K562 (cell line): ENCODE results near the gene RERE. TPM values are rescaled to one million over a fixed set of nuclear protein-coding genes. Genes with fewer than 3 reads are reported as not detected.
A peak's percentile ranks its signal among the peaks of the same experiment; 100 is the strongest.

Experiments used
- CREM ChIP-seq: IDR thresholded peaks from 2 replicates; pipeline ENCODE4 v1.6.1; 2014; ENCODE audit warnings: antibody characterized with exemption, low read depth
- CTBP1 ChIP-seq: fragments of 450-650 bp; IDR thresholded peaks from 2 replicates; pipeline ENCODE4 v1.6.1; 2016; ENCODE audit warnings: borderline replicate concordance
- DACH1 ChIP-seq: fragments of 450-650 bp; IDR thresholded peaks from 2 replicates; pipeline ENCODE4 v1.6.1; 2018; ENCODE audit not compliant: partially characterized antibody
- DEAF1 ChIP-seq: fragments of 450-650 bp; formaldehyde crosslinking; IDR thresholded peaks from 2 replicates; pipeline ENCODE4 v1.4.0; 2020; ENCODE audit warnings: mild to moderate bottlenecking, moderate library complexity
- EP300 ChIP-seq: IDR thresholded peaks from 2 replicates; pipeline ENCODE4 v1.6.1; 2012; ENCODE audit warnings: low read length, improper control_type of control experiment
- MTA3 ChIP-seq: fragments of 450-650 bp; formaldehyde crosslinking; IDR thresholded peaks from 2 replicates; pipeline ENCODE4 v1.6.1; 2017; ENCODE audit warnings: mild to moderate bottlenecking, borderline replicate concordance
- NCOR1 ChIP-seq: fragments of 450-650 bp; IDR thresholded peaks from 2 replicates; pipeline ENCODE4 v1.6.1; 2016; ENCODE audit warnings: mild to moderate bottlenecking, moderate library complexity
- NONO ChIP-seq, 2 experiments: fragments of 200-400 bp in 1 of 2; fragments of 450-650 bp in 1 of 2; formaldehyde crosslinking in 1 of 2; IDR thresholded peaks; 2 replicates each; pipeline ENCODE4 v1.6.1; 2017; ENCODE audit warnings: low read depth in 2 of 2, mild to moderate bottlenecking in 2 of 2, moderate library complexity in 2 of 2, low read length in 1 of 2
- PKNOX1 ChIP-seq: fragments of 450-650 bp; IDR thresholded peaks from 2 replicates; pipeline ENCODE4 v1.6.1; 2016
- RAD21 ChIP-seq, 2 experiments: fragments of 250-450 bp in 1 of 2; fragments of 450-650 bp in 1 of 2; sonication (Bioruptor Pico) in 1 of 2; formaldehyde crosslinking in 1 of 2; IDR thresholded peaks in 1 of 2; conservative IDR thresholded peaks in 1 of 2; 2 replicates each; pipeline versions ENCODE4 v1.4.0 to v1.8.0; 2020 to 2022; ENCODE audit warnings: mild to moderate bottlenecking in 2 of 2, moderate library complexity in 1 of 2
- SAP30 ChIP-seq: fragments of 200-600 bp; sonication (generic); IDR thresholded peaks from 2 replicates; pipeline ENCODE4 v1.6.1; 2012; ENCODE audit warnings: borderline replicate concordance, low read depth, mild to moderate bottlenecking, moderate library complexity, low read length, control low read depth, inconsistent platforms; ENCODE audit not compliant: insufficient read depth, poor library complexity, severe bottlenecking
- SMARCE1 ChIP-seq: fragments of 450-650 bp; IDR thresholded peaks from 2 replicates; pipeline ENCODE4 v1.7.1; 2016; ENCODE audit warnings: mild to moderate bottlenecking
- STAG1 ChIP-seq: sonication (generic); formaldehyde crosslinking; IDR thresholded peaks from 2 replicates; pipeline ENCODE4 v1.5.0; 2020; ENCODE audit warnings: missing genetic modification reagents, borderline replicate concordance
- TAL1 ChIP-seq: fragments of 450-650 bp; IDR thresholded peaks from 2 replicates; pipeline ENCODE4 v1.6.1; 2016; ENCODE audit warnings: mild to moderate bottlenecking
- VEZF1 ChIP-seq: fragments of 200-800 bp; sonication (Bioruptor generic); IDR thresholded peaks from 2 replicates; pipeline ENCODE4 v1.6.1; 2017; ENCODE audit warnings: missing genetic modification characterization, missing compliant biosample characterization
- WHSC1 ChIP-seq: IDR thresholded peaks from one replicate; pipeline ENCODE4 v1.6.1; 2012; ENCODE audit warnings: low read length, control low read depth, inconsistent platforms
- ZNF408 ChIP-seq: fragments of 250-450 bp; sonication (Bioruptor Pico); IDR thresholded peaks from 2 replicates; pipeline ENCODE4 v1.4.0; 2020; ENCODE audit warnings: low read depth, mild to moderate bottlenecking, moderate library complexity
- ZNF592 ChIP-seq: fragments of 450-650 bp; IDR thresholded peaks from 2 replicates; pipeline ENCODE4 v1.6.1; 2017; ENCODE audit warnings: antibody characterized with exemption, mild to moderate bottlenecking
- polyA plus RNA-seq, 8 experiments: library from polyadenylated mRNA; depleted of rRNA in 4 of 8; stranded (reverse) in 5 of 8; unstranded in 3 of 8; fragments of >200 nt; fragmentation: Nextera tagmentation in 2 of 8; fragmentation: Illumina TruSeq in 1 of 8; extraction: Ambion mirVana in 2 of 8; extraction: Trizol in 1 of 8; gene quantifications; 2 replicates each; pipeline versions ENCODE4 v1.2.1 to v1.2.3, GENCODE V29; 2011 to 2014; ENCODE audit warnings: inconsistent platforms in 1 of 8, missing spikeins in 1 of 8
- total RNA-seq, 7 experiments: library from RNA; depleted of rRNA in 6 of 7; stranded (reverse); fragments of >200 nt in 6 of 7; fragmentation: Illumina TruSeq in 2 of 7; extraction: Trizol in 2 of 7; gene quantifications; 2 replicates each; pipeline versions ENCODE4 v1.2.1 to v1.2.3, GENCODE V29; 2011 to 2021; ENCODE audit warnings: low replicate concordance in 1 of 7

Gene RERE
- total and polyA plus RNA-seq, 9 of the 15 experiments (the other 6 are each of a cell fraction or from before 2014, with no cell fraction given), result 3.0 to 51.5 (median 13.4) TPM

GRCh38 chr1:8517661-8518489, 299.6 kb downstream of the RERE start (continued):
- TF ChIP-seq MTA3, result 0 out of 2 replicates have a peak, but pooled peaks have one; percentile 23
- TF ChIP-seq PKNOX1, result peak; percentile 87
- TF ChIP-seq VEZF1 (CRISPR knock-in tag), result 0 out of 2 replicates have a peak, but pooled peaks have one; percentile 15
- 0 out of 4 replicates have a peak, but pooled peaks of 1 of the 2 experiments have one; percentile 27 for TF ChIP-seq NONO (IDR thresholded peaks at IDR 0.05; ENCODE audit: low read depth in 2 of 2, low read length in 1 of 2)
- peak; percentile 60; the same call in 1 of the 2 replicates for TF ChIP-seq CREM
- no peak for TF ChIP-seq ZNF592
- TF ChIP-seq EP300, result peak; percentile 67; the same call in 1 of the 2 replicates
- TF ChIP-seq RAD21 (CRISPR knock-in tag; conservative IDR thresholded peaks at IDR 0.05 in 1 of 2, IDR thresholded peaks at IDR 0.05 in 1 of 2), result no peak
- TF ChIP-seq CTBP1, result peak; percentile 44; the same call in 1 of the 2 replicates
- TF ChIP-seq TAL1, result peak; percentile 67
- TF ChIP-seq ZNF408, result no peak
- TF ChIP-seq DACH1, result peak; percentile 44
- peak; percentile 70; the same call in 1 of the 2 replicates for TF ChIP-seq SMARCE1
- no peak for TF ChIP-seq WHSC1
- no peak for TF ChIP-seq SAP30
- peak; percentile 63 for TF ChIP-seq NCOR1
- no peak for TF ChIP-seq DEAF1 (CRISPR knock-in tag)
- TF ChIP-seq STAG1 (CRISPR knock-in tag), result no peak
